H1 (cell line): ENCODE data around the gene ABTB1. TPM values are rescaled to one million over a fixed set of nuclear protein-coding genes. Genes with fewer than 3 reads are reported as not detected.

Experiments used
- ATF3 ChIP-seq: IDR thresholded peaks from 2 replicates; pipeline ENCODE4 v1.6.1; 2011; ENCODE audit warnings: low read depth, mild to moderate bottlenecking, low read length; ENCODE audit not compliant: insufficient read depth
- CBX8 ChIP-seq: fragments of 300-800, 300-1000 bp; sonication (generic); IDR thresholded peaks from 2 replicates; pipeline ENCODE4 v1.7.1; 2016; ENCODE audit warnings: low read depth, low read length, borderline replicate concordance
- CTCF ChIP-seq, 3 experiments: IDR thresholded peaks; 1 replicate in 2 of 3; 2 replicates in 1 of 3; pipeline versions ENCODE4 v1.5.1 to v1.6.1; 2011; ENCODE audit warnings: low read length in 3 of 3, mild to moderate bottlenecking in 3 of 3, inconsistent platforms in 2 of 3, low read depth in 1 of 3, moderate library complexity in 1 of 3; ENCODE audit not compliant: insufficient read depth in 1 of 3; ENCODE audit errors: control extremely low read depth in 1 of 3
- EP300 ChIP-seq, 2 experiments: IDR thresholded peaks; 1 replicate in 1 of 2; 2 replicates in 1 of 2; pipeline ENCODE4 v1.6.1; 2011 to 2012; ENCODE audit warnings: low read depth in 2 of 2, low read length in 2 of 2, mild to moderate bottlenecking in 2 of 2, borderline replicate concordance in 1 of 2, inconsistent platforms in 1 of 2, moderate library complexity in 1 of 2
- EZH2 ChIP-seq: fragments of 200-600 bp; sonication (generic); IDR thresholded peaks from 2 replicates; pipeline ENCODE4 v1.7.1; 2012; ENCODE audit warnings: low read depth, mild to moderate bottlenecking, moderate library complexity, low read length, inconsistent platforms; ENCODE audit not compliant: severe bottlenecking
- HDAC6 ChIP-seq: IDR thresholded peaks from one replicate; pipeline ENCODE4 v1.7.1; 2012; ENCODE audit warnings: low read depth, mild to moderate bottlenecking, inconsistent platforms, low read length, moderate library complexity
- JUN ChIP-seq: IDR thresholded peaks from 2 replicates; pipeline ENCODE4 v1.6.1; 2011; ENCODE audit warnings: low read depth, mild to moderate bottlenecking, improper control_type of control experiment, low read length
- MAFK ChIP-seq: IDR thresholded peaks from 2 replicates; pipeline ENCODE4 v1.6.1; 2012; ENCODE audit warnings: low read depth, mild to moderate bottlenecking, improper control_type of control experiment, low read length
- TAF7 ChIP-seq: optimal IDR thresholded peaks from 2 replicates; pipeline ENCODE3; 2011; ENCODE audit warnings: low read depth, mild to moderate bottlenecking, inconsistent platforms, low read length, moderate library complexity, borderline replicate concordance
- polyA plus RNA-seq, 7 experiments: library from polyadenylated mRNA; depleted of rRNA in 3 of 7; stranded (reverse) in 5 of 7; unstranded in 2 of 7; fragments of >200 nt in 5 of 7; fragments of 200-250 nt in 2 of 7; gene quantifications; 1 replicate in 5 of 7; 2 replicates in 1 of 7; 4 replicates in 1 of 7; pipeline versions ENCODE4 v1.2.1 to v1.2.3, GENCODE V29; 2011 to 2013; ENCODE audit warnings: missing spikeins in 2 of 7, mixed read lengths in 2 of 7
- total RNA-seq: library from RNA; stranded (reverse); fragmentation: NEBNext Ultra II Directional; extraction: Animal tissue kit (Norgen Biotek cat#: 25700); gene quantifications from 2 replicates; pipeline ENCODE4 v1.2.1, GENCODE V29; 2021

ABTB1 gene
- total and polyA plus RNA-seq, 2 of the 8 experiments (the other 6 are each of a cell fraction or from before 2014, with no cell fraction given) = 7.1 to 9.4 TPM

- TF ChIP-seq ATF3 = no peak
- no peak for TF ChIP-seq CBX8
- TF ChIP-seq HDAC6 = no peak
- no peak for TF ChIP-seq MAFK
- no peak for TF ChIP-seq EP300 (IDR thresholded peaks at IDR 0.05; ENCODE audit: borderline replicate concordance in 1 of 2, low read depth in 2 of 2, low read length in 2 of 2)
- no peak for TF ChIP-seq EZH2
- TF ChIP-seq CTCF (IDR thresholded peaks at IDR 0.05; ENCODE audit: control extremely low read depth in 1 of 3, insufficient read depth in 1 of 3, low read depth in 1 of 3, low read length in 3 of 3) = no peak
- TF ChIP-seq JUN = no peak
- no peak for TF ChIP-seq TAF7
These were observed 6.1 kb downstream of the ABTB1 start (continued) for GRCh38 chr3:127678611-127679533.
